GM15510 (cell line): ENCODE measurements around the gene RGS10.

Source experiments
- POLR2A ChIP-seq: IDR thresholded peaks from 3 replicates; pipeline ENCODE4 v1.6.1; 2011; ENCODE audit warnings: borderline replicate concordance; ENCODE audit not compliant: insufficient read length; ENCODE audit errors: extremely low read depth

The RGS10 gene

GRCh38 chr10:119495021-119495505 lies 47.5 kb downstream of the RGS10 start:
- no peak for TF ChIP-seq POLR2A

GRCh38 chr10:119494236-119495020 lies 48.1 kb downstream of the RGS10 start:
- no peak for TF ChIP-seq POLR2A

- TF ChIP-seq POLR2A: no peak
Measured at GRCh38 chr10:119493155-119493554, 49.4 kb downstream of the RGS10 start.

GRCh38 chr10:119491966-119492757 lies 50.4 kb downstream of the RGS10 start:
- TF ChIP-seq POLR2A: no peak

GRCh38 chr10:119489991-119490326 lies 52.6 kb downstream of the RGS10 start:
- no peak for TF ChIP-seq POLR2A

GRCh38 chr10:119488675-119489074 lies 53.8 kb downstream of the RGS10 start:
- no peak for TF ChIP-seq POLR2A

- TF ChIP-seq POLR2A: no peak
Measured at GRCh38 chr10:119483839-119484238, 58.7 kb downstream of the RGS10 start.

- no peak for TF ChIP-seq POLR2A
Measured at GRCh38 chr10:119483001-119483400, 59.5 kb downstream of the RGS10 start.

GRCh38 chr10:119481781-119482426 lies 60.6 kb downstream of the RGS10 start:
- TF ChIP-seq POLR2A: no peak

GRCh38 chr10:119480667-119481066 lies 61.9 kb downstream of the RGS10 start:
- no peak for TF ChIP-seq POLR2A

GRCh38 chr10:119479532-119479931 lies 63.0 kb downstream of the RGS10 start:
- no peak for TF ChIP-seq POLR2A

- TF ChIP-seq POLR2A: no peak
Measured at GRCh38 chr10:119478811-119479341, 63.6 kb downstream of the RGS10 start.

- TF ChIP-seq POLR2A: no peak
Measured at GRCh38 chr10:119478111-119478802, 64.3 kb downstream of the RGS10 start.

GRCh38 chr10:119477444-119477843 lies 65.1 kb downstream of the RGS10 start:
- no peak for TF ChIP-seq POLR2A
